DMS53 treated with DMSO at 0.1 percent for 48 hours (cell line): ENCODE measurements around the gene KCP.

Source experiments
- DNase-seq: peaks from one replicate; lab custom pipeline; 2025; ENCODE audit not compliant: unreplicated experiment; lab: John Stamatoyannopoulos, UW

The KCP gene

GRCh38 chr7:128841921-128842673 lies 68.4 kb downstream of the KCP start:
- peak; percentile 34 for DNase-seq

- DNase-seq = no peak
Measured at GRCh38 chr7:128841171-128841690, 69.3 kb downstream of the KCP start.

- DNase-seq = no peak
Measured at GRCh38 chr7:128840326-128841170, 70.0 kb downstream of the KCP start.

GRCh38 chr7:128839751-128840177 lies 70.7 kb downstream of the KCP start:
- no peak for DNase-seq

GRCh38 chr7:128838981-128839731 lies 71.4 kb downstream of the KCP start:
- DNase-seq = no peak

GRCh38 chr7:128838109-128838779 lies 72.3 kb downstream of the KCP start:
- DNase-seq = no peak

- DNase-seq = no peak
Measured at GRCh38 chr7:128837521-128837921, 73.0 kb downstream of the KCP start.

- DNase-seq = no peak
Measured at GRCh38 chr7:128836729-128837348, 73.7 kb downstream of the KCP start.

- no peak for DNase-seq
Measured at GRCh38 chr7:128835790-128836641, 74.5 kb downstream of the KCP start.

GRCh38 chr7:128835231-128835751 lies 75.2 kb downstream of the KCP start:
- no peak for DNase-seq

- DNase-seq = no peak
Measured at GRCh38 chr7:128833946-128834325, 76.6 kb downstream of the KCP start.

GRCh38 chr7:128833148-128833945 lies 77.2 kb downstream of the KCP start:
- DNase-seq = no peak

- DNase-seq = no peak
Measured at GRCh38 chr7:128832880-128833147, 77.7 kb downstream of the KCP start.

- DNase-seq = no peak
Measured at GRCh38 chr7:128831994-128832879, 78.3 kb downstream of the KCP start.

- DNase-seq = no peak
Measured at GRCh38 chr7:128831178-128831993, 79.1 kb downstream of the KCP start.

GRCh38 chr7:128830231-128831177 lies 80.0 kb downstream of the KCP start, which contains the start of gene FLNC:
TSS of gene FLNC (plus strand) at chr7:128830406. CDS start at chr7:128830638, 232 bp downstream.
- peak; percentile 30 for DNase-seq
